Fibroblast of villous mesenchyme (primary cell): ENCODE data around the gene SFN. TPM values are rescaled to one million over a fixed set of nuclear protein-coding genes. Genes with fewer than 3 reads are reported as not detected.

Source experiments
- DNase-seq: peaks from one replicate; pipeline ENCODE4 v3.0.0-alpha.2; 2010; ENCODE audit warnings: low read depth
- H3K4me3 ChIP-seq: 2 replicates; pipeline ENCODE4 v1.5.1; 2011; ENCODE audit warnings: low read depth, mild to moderate bottlenecking, low read length
- total RNA-seq: library from RNA; depleted of rRNA; stranded (reverse); fragments of >200 nt; gene quantifications from 2 replicates; pipeline ENCODE4 v1.2.3, GENCODE V29; 2012
- TF ChIP-seq, protein P1 (sequence below): IDR thresholded peaks from 2 replicates; pipeline ENCODE4 v1.5.1; 2012; ENCODE audit warnings: low read depth, mild to moderate bottlenecking, low read length; ENCODE audit not compliant: insufficient read depth

SFN gene
- total RNA-seq: 0.32 and 0.43 TPM in 2 replicates

DNA sequence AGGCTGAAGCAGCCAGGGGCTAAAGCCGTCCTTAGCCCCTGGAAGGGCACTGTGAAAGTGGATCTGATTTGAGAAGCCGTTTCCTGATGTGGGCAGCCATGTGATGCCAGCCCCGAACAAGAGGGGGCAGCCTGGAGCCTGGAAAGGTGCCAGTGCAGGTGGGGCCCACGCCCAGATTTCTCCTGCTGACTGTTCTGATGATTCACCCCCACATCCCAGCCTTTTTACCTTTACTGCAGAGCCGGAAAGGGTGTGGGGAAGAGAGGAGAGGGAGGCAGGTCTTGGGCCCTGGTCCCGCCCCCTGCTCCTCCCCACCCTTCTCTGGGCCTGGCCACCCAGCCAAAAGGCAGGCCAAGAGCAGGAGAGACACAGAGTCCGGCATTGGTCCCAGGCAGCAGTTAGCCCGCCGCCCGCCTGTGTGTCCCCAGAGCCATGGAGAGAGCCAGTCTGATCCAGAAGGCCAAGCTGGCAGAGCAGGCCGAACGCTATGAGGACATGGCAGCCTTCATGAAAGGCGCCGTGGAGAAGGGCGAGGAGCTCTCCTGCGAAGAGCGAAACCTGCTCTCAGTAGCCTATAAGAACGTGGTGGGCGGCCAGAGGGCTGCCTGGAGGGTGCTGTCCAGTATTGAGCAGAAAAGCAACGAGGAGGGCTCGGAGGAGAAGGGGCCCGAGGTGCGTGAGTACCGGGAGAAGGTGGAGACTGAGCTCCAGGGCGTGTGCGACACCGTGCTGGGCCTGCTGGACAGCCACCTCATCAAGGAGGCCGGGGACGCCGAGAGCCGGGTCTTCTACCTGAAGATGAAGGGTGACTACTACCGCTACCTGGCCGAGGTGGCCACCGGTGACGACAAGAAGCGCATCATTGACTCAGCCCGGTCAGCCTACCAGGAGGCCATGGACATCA lies at the start of gene SFN:
Gene SFN (plus strand): TSS at position 369 of the 904 bp plus-strand sequence. CDS start 64 bp downstream, at position 433.
- TF ChIP-seq, protein P1, sequence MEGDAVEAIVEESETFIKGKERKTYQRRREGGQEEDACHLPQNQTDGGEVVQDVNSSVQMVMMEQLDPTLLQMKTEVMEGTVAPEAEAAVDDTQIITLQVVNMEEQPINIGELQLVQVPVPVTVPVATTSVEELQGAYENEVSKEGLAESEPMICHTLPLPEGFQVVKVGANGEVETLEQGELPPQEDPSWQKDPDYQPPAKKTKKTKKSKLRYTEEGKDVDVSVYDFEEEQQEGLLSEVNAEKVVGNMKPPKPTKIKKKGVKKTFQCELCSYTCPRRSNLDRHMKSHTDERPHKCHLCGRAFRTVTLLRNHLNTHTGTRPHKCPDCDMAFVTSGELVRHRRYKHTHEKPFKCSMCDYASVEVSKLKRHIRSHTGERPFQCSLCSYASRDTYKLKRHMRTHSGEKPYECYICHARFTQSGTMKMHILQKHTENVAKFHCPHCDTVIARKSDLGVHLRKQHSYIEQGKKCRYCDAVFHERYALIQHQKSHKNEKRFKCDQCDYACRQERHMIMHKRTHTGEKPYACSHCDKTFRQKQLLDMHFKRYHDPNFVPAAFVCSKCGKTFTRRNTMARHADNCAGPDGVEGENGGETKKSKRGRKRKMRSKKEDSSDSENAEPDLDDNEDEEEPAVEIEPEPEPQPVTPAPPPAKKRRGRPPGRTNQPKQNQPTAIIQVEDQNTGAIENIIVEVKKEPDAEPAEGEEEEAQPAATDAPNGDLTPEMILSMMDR: peak; percentile 14
- peak within 1 kb of the TSS; percentile 74 for H3K4me3 ChIP-seq
- DNase-seq: no peak

DNA sequence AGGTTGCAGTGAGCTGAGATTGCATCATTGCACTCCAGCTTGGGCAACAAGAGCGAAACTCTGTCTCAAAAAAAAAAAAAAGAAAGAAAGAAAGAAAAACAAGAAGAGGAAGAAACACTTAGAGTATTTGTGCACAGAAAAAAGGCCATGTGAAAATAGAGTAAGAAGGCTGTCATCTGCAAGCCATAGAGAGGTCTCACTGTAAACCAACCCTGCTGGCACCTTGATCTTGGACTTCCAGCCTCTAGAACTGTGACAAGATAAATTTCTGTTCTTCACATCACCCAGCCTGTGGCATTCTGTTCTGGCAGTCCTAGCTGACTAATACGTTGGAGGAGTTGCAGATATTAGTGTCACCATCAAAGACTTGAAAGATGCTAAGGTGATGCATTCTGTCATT lies 48.6 kb upstream of the SFN start:
- no peak for DNase-seq
- TF ChIP-seq, protein P1: no peak
- no peak overlapping the region for H3K4me3 ChIP-seq

GRCh38 chr1:26814893-26815292 lies 48.1 kb upstream of the SFN start:
- H3K4me3 ChIP-seq: no peak overlapping the region
- no peak for DNase-seq
- TF ChIP-seq, protein P1: no peak

- H3K4me3 ChIP-seq: no peak overlapping the region
- DNase-seq: no peak
- TF ChIP-seq, protein P1: peak; percentile 16
These were observed 42.1 kb upstream of the SFN start for GRCh38 chr1:26820784-26821269.

- no peak for DNase-seq
- TF ChIP-seq, protein P1: no peak
- no peak overlapping the region for H3K4me3 ChIP-seq
These were observed 40.1 kb upstream of the SFN start for GRCh38 chr1:26822737-26823395.

GRCh38 chr1:26824731-26825130 lies 38.2 kb upstream of the SFN start:
- DNase-seq: no peak
- TF ChIP-seq, protein P1: no peak
- H3K4me3 ChIP-seq: no peak overlapping the region
